ENCODE measurements around the gene GCFC2. TPM values are rescaled to one million over a fixed set of nuclear protein-coding genes. Genes with fewer than 3 reads are reported as not detected.

GCFC2 gene
- total RNA-seq, 1 donor from 2014 or later = 12.7 TPM

DNA sequence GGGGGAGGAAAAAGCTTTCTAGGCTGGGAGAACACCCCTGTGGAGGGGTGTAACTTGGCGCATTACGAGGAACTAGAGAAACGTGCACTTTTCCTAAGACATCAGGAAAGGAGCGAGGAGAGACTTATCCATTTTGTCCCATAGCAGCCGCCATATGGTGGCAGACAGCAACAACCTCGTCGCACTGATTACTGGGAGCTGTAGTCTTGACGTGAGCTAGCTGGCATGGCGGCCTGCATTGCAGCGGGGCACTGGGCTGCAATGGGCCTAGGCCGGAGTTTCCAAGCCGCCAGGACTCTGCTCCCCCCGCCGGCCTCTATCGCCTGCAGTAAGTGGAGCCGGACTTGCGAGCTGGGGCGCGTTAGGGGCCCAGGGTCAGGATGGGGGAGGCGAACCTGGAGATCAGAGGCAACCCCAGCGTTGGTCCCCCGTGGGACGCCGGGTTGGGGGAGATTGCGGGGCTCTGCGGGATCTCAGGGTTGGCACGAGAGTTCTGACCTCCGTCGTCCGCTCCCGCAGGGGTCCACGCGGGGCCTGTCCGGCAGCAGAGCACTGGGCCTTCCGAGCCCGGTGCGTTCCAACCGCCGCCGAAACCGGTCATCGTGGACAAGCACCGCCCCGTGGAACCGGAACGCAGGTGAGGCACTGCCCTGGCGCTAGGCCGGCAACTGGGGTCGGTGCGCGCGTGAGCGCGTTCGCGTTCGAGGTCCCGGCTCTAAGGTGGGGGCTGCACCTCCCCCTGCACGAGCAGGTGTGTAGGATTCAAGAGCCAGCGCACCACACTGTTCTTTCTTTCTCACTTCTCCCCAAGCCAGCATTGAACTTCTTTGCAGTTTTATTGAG lies 63.9 kb downstream of the GCFC2 start, which contains the start of gene MRPL19:
TSS of gene MRPL19 (plus strand) at position 201 of the 843 bp plus-strand sequence. CDS start at position 226, 25 bp downstream.
- ATAC-seq (peak; percentile 98 to 99), DNase-seq (peak; percentile 84)
- no peaks in the 10 kb centered on the region for H3K27me3 ChIP-seq (ENCODE audit: low read depth)
- peak within 1 kb of the TSS; percentile 98 for H3K4me3 ChIP-seq
- H3K27ac ChIP-seq = peak within 1 kb of the TSS; percentile 87
- peaks cover 16% of the 10 kb centered on the region for H3K4me1 ChIP-seq
- intact Hi-C loops (cut with DNase I) = no loop called here
- H3K9me3 ChIP-seq = no peaks in the 10 kb centered on the region
- TF ChIP-seq, protein P1, sequence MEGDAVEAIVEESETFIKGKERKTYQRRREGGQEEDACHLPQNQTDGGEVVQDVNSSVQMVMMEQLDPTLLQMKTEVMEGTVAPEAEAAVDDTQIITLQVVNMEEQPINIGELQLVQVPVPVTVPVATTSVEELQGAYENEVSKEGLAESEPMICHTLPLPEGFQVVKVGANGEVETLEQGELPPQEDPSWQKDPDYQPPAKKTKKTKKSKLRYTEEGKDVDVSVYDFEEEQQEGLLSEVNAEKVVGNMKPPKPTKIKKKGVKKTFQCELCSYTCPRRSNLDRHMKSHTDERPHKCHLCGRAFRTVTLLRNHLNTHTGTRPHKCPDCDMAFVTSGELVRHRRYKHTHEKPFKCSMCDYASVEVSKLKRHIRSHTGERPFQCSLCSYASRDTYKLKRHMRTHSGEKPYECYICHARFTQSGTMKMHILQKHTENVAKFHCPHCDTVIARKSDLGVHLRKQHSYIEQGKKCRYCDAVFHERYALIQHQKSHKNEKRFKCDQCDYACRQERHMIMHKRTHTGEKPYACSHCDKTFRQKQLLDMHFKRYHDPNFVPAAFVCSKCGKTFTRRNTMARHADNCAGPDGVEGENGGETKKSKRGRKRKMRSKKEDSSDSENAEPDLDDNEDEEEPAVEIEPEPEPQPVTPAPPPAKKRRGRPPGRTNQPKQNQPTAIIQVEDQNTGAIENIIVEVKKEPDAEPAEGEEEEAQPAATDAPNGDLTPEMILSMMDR (IDR thresholded peaks at IDR 0.05) = no peak
- peaks cover 28% of the 10 kb centered on the region for H3K36me3 ChIP-seq

DNA sequence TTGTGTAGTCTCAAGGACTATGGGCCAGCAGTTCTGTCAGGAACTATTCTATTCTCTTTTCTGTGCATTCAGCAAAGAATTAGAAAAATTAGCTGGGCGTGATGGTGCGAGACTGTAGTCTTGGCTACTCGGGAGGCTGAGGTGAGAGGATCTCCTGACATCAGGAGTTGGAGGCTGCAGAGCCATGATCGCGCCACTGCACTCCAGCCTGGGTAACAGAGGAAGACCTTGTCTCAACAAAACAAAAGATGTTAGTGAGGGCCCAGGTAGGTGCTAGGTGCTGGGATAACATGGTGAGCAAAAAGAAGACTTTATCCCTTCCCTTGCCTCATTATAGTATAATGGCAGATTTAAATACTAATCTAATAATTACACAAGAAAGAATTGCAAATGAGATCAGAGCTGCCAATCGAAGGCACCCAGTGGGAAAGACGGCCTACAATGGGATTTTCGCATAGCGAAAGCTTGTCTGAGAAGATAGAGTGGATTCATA lies 64.6 kb downstream of the GCFC2 start:
- Histone ChIP-seq H3K4me3 (peak overlapping the region; percentile 98), H3K4me1 (peaks cover 22% of the 10 kb centered on the region), H3K9me3 (no peaks in the 10 kb centered on the region), H3K27me3 (ENCODE audit: low read depth) (no peaks in the 10 kb centered on the region), H3K36me3 (peaks cover 21% of the 10 kb centered on the region), H3K27ac (peak overlapping the region; percentile 87)
- ATAC-seq (no peak), DNase-seq (no peak)
- intact Hi-C loops (cut with DNase I) = no loop called here
- TF ChIP-seq, protein P1 (IDR thresholded peaks at IDR 0.05) = no peak

DNA sequence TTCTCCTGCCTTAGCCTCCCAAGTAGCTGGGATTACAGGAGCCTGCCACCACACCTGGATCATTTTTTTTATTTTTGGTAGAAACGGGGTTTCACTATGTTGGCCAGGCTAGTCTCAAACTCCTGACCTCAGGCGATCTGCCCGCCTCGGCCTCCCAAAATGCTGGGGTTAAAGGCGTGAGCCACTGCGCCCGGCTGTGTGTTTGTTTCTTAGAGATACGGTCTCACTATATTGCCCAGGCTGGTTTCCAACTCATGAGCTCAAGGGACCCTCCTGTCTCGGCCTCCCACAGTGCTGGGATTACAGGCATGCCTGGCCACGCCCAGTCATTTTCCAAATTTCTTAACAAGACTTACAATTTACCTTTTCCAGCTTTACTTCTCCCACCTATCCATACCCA lies 65.1 kb downstream of the GCFC2 start:
- no peaks in the 10 kb centered on the region for H3K27me3 ChIP-seq (ENCODE audit: low read depth)
- no peak for DNase-seq
- no peak overlapping the region for H3K27ac ChIP-seq
- TF ChIP-seq, protein P1 (IDR thresholded peaks at IDR 0.05) = no peak
- ATAC-seq = no peak
- no peak overlapping the region for H3K4me3 ChIP-seq
- H3K4me1 ChIP-seq = peaks cover 27% of the 10 kb centered on the region
- peaks cover 16% of the 10 kb centered on the region for H3K36me3 ChIP-seq
- intact Hi-C loops (cut with DNase I) = no loop called here
- H3K9me3 ChIP-seq = no peaks in the 10 kb centered on the region

DNA sequence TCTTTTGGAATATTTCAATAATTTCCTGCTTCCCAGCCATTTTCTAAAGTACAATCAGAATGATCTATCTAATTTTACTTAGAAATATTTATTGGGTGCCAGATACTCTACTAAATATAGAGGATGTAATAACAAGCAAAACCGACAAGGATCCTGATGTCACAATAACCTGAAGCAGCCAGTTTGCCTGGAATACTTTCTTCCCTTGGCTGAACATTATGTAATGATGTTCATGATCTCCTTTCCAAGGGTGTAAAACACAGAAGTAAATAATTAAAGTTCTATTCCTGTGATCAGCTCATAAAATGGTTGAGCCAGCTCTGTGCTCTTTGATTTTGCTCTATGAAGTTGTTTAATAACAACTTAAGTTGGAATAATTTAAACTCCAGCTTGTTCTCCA lies 66.7 kb downstream of the GCFC2 start:
- no peak overlapping the region for H3K27ac ChIP-seq
- no peak overlapping the region for H3K4me3 ChIP-seq
- ATAC-seq (no peak), DNase-seq (no peak)
- peaks cover 28% of the 10 kb centered on the region for H3K4me1 ChIP-seq
- TF ChIP-seq, protein P1 (IDR thresholded peaks at IDR 0.05) = no peak
- intact Hi-C loops (cut with DNase I) = no loop called here
- H3K27me3 ChIP-seq (ENCODE audit: low read depth) = no peaks in the 10 kb centered on the region
- H3K36me3 ChIP-seq = peaks cover under 1% of the 10 kb centered on the region
- no peaks in the 10 kb centered on the region for H3K9me3 ChIP-seq

DNA sequence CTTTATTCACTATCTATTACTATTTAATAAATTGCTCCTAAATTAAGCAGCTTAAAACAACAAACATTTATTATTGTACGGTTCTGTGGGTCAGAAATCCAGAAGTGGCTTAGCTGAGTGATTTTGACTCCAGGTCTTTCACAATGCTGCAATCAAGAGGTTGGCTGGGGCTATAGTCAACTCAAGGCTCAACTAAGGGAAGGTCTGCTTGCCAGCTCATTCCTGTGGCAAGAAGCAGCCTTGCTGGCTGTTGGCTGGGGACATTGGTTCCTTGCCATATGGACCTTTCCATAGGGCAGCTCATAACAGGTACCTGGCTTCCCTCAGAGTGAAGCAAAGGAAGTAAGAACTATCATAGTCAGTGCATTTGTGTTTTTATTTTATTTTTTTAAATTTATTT lies 69.1 kb downstream of the GCFC2 start:
- no peak for DNase-seq
- ATAC-seq = peak; percentile 58 to 79
- TF ChIP-seq, protein P1 (IDR thresholded peaks at IDR 0.05) = no peak

More for the DNA sequence above, 69.1 kb downstream of the GCFC2 start:
- peaks cover 19% of the 10 kb centered on the region for H3K4me1 ChIP-seq
- H3K36me3 ChIP-seq = no peaks in the 10 kb centered on the region
- H3K27ac ChIP-seq = no peak overlapping the region
- no peak overlapping the region for H3K4me3 ChIP-seq
- H3K27me3 ChIP-seq (ENCODE audit: low read depth) = no peaks in the 10 kb centered on the region
- H3K9me3 ChIP-seq = no peaks in the 10 kb centered on the region
- intact Hi-C loops (cut with DNase I) = no loop called here
